Activated naive CD8-positive, alpha-beta T cell treated with anti-CD3 and anti-CD28 coated beads, Interleukin-2, amount 50 U/mL, for 16 hours (primary cell): ENCODE measurements around the gene SOX13.
"Not testable (repeated sequence)": the region's sequence is repeated elsewhere in the genome, so short reads cannot be mapped to it uniquely, and the experiment has no call there.

ENCODE experiments used
- DNase-seq: peaks from one replicate; pipeline ENCODE4 v3.0.0-alpha.2; 2020; ENCODE audit warnings: low read depth, low spot score

The SOX13 gene

DNA sequence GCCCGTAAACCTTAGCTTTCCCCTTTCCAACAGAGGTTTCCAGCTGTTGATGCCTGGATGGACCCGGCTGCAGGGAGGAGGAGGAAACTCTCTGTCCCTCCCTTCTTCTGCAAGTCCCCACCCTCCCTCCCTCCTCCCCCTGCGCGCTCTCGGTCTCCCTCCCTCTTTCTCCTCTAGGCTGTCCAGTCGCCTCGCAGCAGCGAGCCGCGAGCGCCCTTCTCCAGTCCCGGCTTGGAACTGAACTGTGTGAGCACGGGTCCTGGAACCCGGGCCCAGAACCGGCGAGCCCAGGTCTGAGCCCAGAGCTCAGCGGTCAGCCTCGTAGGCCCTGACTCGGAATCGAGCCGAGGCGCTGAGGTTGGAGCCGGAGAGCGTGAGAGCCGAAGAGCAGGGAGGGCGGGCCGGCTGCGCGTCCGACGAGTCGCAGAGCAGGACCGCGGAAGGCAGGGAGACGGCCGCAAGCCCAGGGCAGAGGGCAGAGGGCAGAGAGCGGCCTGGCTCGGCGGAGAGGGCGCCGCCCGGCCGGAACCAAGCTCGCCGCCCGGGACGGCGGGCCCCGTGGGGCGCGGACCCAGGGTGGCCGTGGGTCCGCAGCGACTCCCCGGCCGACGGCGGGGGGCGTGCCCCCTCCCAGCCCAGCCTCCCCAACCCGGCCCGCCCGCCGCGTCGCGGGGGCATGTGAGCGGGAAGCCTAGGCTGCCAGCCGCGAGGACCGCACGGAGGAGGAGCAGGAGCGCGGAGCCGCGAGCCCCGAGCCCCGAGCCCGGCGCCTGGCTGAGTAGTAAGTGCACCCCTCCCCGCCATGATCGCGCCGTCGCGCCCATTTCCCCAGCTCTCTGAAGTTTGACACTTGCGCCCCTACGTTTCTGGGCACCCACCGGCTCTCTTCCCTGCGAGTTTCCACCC is at the start of gene SOX13:
Gene SOX13, plus strand, starts transcription at position 185 of the 906 bp plus-strand sequence. CDS start 39,801 bp downstream, outside the sequence.
- no peak for DNase-seq

DNA sequence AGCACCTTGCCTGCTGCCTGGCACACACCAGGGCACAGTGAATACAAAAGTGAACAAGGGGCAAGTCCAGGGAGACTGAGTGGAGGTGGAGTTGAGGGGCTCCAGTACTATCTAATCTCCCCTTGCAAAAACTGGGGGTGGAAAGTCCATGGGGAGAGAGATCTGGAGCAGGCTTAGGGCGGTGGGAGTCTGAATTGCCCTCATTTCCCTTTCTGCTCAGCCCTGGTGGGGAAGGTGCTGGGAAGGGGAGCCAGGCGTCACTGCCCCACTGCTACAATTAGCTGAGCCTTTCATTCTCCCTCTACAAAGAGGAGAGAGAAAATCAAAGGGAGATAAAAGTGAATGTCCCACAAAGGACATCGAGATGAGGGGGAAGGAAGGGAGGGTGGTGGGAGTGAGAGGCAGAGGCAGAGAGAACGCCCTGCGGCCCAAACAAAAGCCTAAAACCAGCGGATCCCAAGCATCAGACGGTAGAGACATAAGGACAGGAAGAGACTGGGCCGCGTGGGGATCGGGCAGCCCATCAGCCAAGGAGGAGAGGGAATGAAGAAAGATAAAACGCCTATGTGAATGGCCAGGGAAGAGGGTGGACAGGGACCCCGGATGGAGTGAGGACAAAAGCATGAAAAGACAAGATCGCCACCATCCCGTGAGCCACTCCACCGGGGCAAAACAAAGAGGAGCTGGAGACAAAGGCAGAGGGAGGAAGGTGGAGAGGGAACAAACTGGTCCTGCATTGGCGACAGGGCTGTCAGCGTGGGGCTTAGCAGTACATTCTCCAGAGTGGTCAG is 46.8 kb upstream of the SOX13 start:
- no peak for DNase-seq

DNA sequence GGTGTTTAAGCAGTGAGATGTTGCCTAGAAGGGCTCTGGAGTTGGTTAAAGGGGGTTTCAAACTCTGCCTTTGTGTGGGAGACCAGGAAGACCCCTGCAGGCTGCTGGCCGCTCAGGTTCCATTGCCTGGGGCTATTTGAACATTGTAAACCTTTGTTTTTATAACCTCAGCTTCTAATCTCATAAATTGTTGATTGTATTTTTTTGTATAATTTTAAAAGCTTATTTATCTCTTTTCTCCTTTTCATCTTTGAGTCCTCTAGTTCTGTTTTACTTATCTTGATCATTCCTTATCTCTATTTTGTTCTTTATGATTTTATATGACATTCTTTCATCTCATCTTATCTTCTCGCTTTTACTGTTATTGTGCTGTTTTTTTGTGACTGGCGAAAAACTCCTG is 45.5 kb upstream of the SOX13 start:
- no peak for DNase-seq

DNA sequence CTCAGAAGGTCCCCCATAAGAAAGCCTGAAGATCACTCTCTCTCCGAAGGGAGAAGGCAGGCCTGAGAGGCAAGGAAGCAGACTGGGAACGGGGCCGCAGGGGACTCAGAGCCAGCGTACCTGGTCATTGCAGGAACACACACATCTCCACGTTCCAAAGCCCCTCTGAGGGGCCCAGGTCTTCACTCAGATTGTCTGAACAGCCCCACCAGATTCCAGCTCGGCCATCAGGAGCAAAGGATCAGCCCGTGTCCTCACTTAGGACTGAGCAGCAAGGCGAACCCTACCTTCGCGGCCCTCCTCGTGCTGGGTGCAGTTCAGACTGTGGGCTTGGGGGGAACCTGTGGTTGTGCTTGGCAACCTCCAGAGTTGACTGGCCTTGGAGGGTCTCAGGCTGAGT is 43.9 kb upstream of the SOX13 start:
- no peak for DNase-seq

DNA sequence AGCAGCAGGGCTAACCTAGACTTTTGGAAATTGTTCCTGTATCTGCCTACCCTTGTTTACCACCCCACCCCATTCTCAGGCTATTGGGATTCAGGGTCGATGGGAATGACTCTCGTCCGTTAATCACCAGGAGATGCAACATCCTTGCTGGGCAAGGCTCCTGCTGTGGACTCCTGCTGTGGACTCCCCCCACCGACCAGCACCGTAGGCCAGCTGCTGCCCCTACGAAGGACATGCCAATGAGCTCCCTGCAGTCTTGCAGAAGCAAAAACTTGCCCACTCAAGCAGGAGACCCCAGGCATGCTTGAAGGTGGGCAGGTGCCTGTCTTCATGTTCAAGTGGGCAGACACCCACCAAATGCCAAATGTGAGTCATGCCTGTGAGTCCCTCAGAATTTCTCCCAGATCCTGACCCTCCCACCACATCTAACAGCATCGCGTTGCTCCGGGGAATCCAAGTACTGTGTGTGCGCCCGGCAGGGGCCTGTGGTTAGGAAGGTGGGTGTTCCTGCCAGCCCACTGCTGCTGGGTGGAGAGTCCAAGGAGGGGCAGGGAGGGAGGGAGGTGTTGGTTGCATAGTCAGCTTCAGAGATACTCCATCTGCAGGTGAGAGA is 41.7 kb upstream of the SOX13 start:
- DNase-seq, result no peak

DNA sequence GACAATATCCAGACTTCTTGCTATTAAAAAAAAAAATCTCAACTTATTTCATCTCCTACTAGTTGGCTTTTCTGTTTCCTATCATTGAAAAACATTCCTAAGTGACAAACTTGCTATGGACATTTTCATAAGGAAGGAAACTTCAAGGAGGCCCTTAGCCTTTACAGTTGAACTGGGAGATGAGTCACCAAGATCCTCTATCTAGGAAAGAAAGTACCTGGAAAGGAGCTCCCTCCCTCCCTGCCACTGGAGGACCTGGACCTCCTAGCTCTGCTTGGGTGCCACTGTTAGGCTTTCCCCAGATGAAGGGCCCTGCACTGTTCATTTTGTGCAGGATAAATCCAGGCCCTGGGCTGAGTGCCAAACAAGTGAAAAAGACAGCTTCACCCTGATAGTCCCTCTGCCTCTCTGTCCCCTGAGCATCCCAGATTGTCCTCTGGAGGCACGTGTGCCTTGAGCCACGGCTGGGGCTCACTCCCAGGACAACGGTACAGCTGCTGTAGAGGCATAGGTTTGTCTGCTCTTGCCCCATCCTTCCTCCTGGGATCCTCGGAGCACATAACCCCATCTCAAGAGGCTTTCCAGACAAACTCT is 40.2 kb upstream of the SOX13 start:
- no peak for DNase-seq

DNA sequence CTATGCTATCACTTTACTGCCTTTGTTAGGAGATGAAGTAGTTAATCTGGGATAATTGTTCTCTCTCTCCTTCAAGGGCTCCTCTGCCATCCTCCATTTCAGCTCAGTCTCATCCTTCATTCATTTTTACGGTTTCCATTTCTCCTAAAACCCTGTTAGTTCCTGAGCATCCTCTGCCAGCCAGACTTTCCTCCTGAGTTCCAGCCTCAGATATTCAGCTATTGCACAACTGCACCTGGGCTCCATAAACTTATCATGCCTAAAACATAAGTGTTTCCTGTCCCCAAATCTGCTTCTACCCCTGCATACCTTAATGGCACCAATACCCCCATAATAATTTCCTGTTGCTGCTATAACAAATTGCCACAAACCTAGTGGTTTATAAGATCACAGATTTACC is 39.6 kb upstream of the SOX13 start:
- no peak for DNase-seq

DNA sequence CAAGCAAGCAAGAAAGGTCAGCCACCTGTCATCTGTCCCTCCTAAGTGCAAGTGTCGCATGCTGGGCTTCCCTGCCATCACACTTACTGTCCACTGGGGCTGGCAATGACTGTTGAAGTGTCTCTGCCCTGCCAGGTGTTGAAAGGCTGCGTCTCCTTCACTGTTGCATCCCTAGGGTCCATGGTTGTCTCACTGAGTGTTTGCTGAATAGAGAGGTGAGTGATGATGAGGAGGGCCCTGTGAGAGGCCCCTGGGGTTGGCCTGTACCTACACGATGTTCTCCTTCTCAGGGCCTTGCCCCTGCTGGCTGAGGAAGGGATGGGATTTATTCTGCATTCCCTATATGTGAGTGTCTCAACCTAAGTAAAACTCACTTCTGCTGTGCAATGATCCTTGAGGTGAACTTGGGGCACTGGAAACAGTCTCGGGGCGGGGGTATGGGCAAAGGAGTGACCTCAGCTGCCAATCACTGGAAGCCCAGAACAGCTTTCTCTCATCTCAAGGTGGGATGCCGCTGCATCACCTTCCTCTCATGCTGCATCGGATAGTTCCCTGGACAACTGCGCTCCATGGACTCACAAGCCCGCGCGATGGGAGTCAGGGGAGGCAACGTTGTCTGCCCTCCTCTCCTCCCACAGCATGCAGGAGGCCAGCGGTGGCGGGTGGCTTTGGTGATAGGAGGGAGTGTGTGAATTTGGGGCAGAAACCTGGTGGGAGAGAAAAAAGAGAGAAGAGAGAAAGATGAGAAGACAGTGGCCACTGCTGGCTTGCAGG is 35.8 kb upstream of the SOX13 start:
- DNase-seq, result no peak

DNA sequence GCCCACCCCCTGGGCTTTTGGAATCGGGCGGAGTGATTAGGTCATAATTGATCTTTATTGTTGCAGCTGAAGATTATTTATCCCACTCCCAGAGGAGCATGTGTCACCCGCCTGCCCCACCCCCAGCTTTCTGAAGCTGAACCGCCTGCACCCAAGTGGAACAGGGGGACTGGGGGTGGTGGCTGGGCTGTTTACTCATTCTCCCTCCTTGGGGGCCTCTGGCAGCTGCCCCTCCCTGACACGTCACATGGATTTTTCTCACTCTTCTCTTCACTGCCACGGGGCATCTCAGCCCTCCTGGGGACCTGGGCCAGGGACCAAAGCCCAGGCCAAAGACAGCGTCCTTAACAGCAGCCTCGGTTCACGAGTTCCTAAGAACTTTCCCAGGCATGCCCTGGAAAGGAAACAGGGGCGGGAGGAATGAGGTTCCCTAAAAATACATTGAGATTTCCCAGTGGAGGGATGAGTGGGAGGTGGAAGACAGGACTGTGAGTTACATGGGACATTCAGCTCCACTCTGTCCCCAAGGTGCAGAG is 31.6 kb upstream of the SOX13 start:
- no peak for DNase-seq

DNA sequence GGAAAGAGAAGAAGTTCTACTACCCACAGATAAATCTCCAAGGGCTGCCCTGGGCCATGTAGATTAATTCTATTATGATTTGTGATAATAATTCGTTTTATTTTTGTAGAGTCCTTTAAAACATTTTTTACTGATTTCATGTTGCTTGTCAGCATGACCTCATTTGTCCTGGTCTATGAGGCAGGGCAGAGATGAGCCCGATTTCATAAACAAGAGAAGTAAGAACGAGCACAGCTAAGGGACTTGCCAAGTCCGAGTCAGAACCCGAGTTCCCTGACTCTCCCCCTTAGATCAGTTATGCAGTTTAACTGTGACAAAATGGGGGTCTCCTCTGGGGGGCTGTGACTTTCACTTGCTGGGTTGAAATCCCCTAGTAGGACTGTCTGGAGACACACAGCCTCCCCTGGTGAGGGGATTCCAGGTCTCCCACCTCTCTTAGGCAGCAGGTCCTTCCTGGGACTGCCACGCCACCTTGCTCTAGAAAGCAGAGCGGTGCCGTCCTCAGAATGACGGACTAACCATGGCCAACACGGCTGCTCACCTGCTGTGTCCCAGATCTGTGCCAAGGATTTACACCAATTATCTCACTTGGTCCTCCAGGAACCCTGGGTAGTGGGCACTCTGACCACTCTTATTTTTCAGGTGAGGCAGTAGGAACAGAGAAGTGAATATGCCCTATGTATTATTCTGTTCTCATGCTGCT is 31.0 kb upstream of the SOX13 start:
- DNase-seq, result no peak

DNA sequence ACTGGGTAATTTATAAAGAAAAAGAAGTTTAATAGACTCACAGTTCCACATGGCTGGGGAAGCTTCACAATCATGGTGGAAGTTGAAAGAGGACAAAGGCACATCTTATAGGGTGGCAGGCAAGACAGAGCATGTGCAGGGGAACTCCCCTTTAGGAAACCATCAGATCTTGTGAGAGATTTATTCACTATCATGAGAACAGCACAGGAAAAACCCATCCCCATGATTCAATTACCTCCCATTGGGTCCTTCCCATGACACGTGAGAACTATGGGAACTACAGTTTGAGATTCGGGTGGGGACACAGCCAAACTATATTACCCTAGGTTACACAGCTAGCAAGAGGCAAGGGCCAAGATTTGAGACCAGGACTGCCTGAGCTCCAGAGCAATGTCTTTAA is 30.4 kb upstream of the SOX13 start:
- no peak for DNase-seq

DNA sequence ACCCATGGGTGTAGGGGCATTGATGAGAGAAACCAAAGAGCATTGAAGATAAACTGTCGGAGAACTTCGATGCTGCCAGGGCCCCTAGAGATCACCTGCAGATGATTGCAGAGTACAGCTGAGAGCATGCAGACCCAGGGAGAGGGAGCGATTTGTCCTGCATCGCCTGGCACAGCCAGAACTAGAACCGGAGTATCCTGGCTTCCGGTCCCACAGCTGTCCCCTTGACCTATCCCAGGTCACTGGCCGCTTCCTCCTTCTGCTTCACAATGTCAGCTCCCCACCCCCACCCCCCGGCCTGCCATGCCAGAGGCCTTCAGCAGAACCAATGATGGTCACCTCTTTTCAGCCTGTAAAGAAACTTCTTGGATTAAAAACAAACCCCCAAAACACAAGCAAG is 29.2 kb upstream of the SOX13 start:
- DNase-seq, result no peak

DNA sequence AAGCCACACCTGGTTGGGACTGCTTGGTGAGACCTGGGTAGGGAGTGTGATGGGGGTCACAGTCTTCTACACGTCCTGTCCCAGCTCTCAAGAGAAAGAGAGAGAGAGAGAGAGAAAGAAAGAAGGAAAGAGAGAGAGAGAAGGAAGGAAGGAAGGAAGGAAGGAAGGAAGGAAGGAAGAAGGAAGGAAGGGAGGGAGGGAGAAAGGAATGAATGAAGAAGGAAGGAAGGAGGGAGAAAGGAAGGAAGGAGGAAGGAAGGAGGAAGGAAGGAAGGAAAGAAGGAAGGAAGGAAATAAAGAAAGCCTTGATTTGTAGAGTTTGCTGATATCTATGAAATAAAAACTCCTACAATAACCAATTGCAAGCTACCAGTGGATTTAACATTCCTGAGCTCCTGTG is 28.5 kb upstream of the SOX13 start:
- no peak for DNase-seq

DNA sequence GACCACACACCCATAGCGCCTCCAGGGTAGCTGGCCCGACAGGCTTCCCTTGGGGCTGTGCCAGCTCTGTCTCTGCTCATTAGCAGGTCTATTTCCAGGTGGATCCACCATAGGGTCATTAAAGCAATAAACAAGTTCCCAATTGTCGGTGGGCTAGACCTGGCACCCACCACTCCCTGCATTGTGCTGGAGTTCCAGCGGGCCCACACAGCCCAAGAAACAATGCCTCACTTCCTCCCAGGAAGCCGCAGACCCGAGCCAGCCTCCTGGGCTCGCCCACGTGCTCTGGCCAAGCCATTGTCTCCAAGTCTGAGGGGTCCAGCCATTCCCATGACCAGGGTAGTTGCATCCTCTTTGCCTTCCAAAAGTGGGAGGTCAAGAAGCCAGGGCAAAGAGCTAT is 27.5 kb upstream of the SOX13 start:
- DNase-seq, result no peak

DNA sequence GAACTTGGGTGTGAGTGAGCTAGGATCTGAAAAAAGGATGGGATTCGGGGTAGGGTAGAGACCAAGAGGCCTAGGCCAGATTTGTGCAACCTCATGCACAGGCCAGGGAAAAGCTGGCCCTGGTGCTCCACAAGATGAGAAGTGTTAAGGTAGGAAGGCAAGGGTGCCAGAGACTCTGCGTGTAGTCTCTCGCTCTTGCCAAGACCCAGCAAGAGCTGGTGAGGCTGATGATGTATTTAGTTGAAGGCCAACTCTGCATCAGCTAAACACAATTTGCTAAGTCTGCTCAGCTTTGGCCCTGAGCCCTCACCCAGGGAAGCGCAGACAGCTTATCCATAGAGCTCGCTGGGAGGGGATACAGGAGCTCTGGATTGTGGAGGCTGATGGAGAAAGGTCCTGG is 26.6 kb upstream of the SOX13 start:
- DNase-seq, result no peak

DNA sequence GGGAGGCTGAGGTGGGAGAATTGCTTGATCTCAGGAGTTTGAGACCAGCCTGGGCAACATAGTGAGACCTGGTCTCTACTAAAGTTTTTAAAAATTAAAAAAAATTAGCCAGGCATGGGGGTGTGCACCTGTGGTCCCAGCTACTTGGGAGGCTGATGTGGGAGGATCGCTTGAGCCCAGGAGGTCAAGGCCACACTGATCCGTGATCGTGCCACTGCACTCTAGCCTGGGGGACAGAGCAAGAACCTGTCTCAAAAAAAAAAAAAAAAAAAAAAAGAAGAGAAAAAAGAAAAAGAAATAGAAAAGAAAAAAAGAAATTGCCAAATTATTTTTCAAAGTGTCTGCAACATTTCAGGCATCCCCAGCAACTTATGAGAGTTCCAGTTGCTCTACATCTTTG is 24.1 kb upstream of the SOX13 start:
- not testable (repeated sequence) for DNase-seq

DNA sequence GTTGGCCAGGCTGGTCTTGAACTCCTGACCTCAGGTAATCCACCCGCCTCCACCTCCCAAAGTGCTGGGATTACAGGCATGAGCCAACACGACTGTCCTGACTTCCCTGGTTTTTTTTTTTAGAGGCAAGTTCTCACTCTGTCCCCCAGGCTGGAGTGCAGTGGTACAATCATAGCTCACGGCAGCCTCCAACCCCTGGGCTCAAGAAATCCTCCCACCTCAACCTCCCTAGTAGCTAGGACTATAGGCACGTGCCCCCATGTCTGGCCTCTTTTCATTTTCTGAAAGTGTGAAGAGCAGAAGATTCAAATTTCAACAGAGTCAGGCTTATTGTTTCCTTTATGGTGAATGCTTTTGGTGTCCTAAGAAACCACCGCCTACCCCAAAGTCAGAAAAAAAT is 21.7 kb upstream of the SOX13 start:
- no peak for DNase-seq

DNA sequence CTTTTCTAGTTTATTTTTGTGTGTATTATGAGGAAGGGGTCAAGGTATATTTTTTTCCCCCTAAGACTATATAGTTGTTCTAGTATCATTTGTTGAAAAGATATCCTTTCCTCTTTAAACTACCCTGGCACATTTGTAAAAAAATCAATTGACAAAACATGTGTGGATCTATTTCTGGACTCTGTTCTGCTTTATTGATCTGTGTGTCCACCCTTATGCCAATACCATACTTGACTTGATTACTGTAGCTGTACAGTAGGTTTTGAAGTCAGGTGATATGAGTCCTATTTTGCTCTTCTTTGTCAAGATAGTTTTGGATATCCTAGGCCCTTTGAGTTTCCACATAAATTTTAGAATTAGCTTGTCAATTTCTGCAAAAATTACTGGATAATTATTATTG is 21.2 kb upstream of the SOX13 start:
- no peak for DNase-seq

DNA sequence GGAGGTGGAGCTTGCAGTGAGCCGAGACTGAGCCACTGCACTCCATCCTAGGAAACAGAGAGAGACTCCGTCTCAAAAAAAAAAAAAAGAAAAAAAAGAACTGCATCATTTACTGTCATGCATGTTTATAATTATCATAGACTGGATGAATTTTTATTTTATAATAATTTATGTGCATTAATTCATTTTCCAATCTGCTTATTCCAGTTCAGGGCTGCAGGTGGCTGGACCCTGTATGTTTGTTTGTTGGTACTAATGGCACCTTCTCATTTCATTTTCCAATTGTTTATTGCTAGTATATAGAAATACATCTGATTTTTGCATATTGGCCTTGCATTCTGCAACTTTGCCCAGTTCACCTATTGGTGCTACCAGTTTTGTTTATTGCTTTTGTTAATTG is 19.0 kb upstream of the SOX13 start:
- no peak for DNase-seq

DNA sequence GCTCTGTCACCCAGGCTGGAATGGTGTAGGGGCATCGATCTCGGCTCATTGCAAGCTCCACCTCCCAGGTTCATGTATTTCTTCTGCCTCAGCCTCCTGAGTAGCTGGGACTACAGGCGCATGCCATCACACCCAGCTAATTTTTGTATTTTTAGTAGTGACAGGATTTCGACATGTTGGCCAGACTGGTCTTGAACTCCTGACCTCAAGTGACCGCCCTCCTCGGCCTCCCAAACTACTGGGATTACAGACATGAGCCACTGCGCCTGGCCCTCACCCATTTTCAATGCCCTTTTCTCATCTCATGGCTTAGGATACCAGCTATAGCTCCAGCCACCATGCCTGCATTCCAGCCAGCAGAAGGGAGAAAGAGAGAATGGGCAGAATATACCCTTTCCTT is 12.9 kb upstream of the SOX13 start:
- DNase-seq, result no peak
